ENCODE results near the gene DLG2.
A peak's percentile ranks its signal among the peaks of the same experiment; 100 is the strongest.

DLG2 gene

DNA sequence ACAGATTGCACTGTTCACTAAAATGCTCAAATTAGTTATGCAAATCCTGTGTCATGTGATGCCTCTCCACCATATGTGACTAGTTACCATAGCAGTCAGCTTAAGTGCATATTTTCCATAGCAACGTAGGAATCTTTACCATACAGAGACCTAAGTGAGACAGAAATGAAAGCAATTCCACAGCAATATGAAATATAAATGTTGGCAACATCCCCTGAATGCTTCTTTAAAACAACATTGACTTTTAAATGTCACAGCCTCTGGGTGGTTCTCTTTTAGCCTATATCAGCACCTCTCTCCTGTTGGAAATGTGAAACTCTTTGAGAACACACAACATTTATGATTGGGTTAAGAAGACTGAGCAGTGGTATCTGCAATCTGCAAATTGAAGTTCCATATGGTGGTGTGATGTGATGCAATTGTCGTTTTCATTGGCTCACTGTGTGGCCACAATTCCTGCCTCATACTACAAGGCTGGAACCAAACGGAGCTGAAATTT lies 814.6 kb downstream of the DLG2 start:
- TF ChIP-seq, protein P1, sequence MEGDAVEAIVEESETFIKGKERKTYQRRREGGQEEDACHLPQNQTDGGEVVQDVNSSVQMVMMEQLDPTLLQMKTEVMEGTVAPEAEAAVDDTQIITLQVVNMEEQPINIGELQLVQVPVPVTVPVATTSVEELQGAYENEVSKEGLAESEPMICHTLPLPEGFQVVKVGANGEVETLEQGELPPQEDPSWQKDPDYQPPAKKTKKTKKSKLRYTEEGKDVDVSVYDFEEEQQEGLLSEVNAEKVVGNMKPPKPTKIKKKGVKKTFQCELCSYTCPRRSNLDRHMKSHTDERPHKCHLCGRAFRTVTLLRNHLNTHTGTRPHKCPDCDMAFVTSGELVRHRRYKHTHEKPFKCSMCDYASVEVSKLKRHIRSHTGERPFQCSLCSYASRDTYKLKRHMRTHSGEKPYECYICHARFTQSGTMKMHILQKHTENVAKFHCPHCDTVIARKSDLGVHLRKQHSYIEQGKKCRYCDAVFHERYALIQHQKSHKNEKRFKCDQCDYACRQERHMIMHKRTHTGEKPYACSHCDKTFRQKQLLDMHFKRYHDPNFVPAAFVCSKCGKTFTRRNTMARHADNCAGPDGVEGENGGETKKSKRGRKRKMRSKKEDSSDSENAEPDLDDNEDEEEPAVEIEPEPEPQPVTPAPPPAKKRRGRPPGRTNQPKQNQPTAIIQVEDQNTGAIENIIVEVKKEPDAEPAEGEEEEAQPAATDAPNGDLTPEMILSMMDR (IDR thresholded peaks at IDR 0.05; ENCODE audit: low read depth, low read length) = no peak
- DNase-seq (ENCODE audit: low read depth, low spot score) = no peak
- no peak overlapping the region for H3K4me3 ChIP-seq (ENCODE audit: low read depth, low read length)
- in situ Hi-C loops (cut with HindIII; ENCODE audit: low sequenced_read_pairs) = no loop called here

DNA sequence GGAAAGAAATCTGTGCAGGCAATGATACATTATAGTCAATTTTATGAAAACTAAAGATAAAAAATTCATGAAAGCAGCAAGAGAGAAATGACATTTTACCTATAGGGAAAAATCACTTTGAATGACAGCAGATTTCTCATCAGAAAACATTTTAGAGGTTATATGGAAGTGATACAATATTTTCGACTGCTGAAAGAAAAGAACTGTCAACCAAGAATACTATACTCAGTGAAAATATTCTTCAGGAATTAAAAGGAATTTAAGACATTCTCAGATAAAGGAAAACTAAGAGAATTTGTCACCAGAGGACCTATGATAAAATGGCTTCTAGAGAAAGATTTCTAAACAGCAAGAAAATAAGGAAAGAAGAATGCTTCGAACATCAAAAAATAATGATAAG lies 820.8 kb downstream of the DLG2 start:
- in situ Hi-C loops (cut with HindIII; ENCODE audit: low sequenced_read_pairs) = no loop called here

DNA sequence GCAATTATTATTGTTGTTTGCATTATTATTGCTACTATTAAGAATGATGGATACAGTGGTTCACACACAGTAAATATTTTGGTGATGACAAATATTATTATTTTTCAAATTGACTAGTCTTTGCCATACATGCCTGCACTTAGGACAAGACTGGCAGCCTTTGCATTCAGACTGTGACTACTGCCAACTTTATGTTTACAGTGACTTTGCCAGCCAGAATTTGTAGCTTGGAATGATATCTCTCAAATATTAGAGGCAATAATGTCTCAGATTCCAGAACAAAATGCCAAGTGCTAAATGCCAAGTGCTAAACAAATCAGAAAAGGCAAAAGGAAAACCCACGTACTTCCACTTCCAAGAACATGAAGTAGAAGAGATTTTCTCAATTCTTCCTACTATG lies 823.1 kb downstream of the DLG2 start:
- DNase-seq (ENCODE audit: low read depth, low spot score) = no peak
- TF ChIP-seq, protein P1 (IDR thresholded peaks at IDR 0.05; ENCODE audit: low read depth, low read length) = no peak
- in situ Hi-C loops (cut with HindIII; ENCODE audit: low sequenced_read_pairs) = no loop called here

More for the DNA sequence above, 820.8 kb downstream of the DLG2 start:
- TF ChIP-seq, protein P1 (IDR thresholded peaks at IDR 0.05; ENCODE audit: low read depth, low read length) = no peak
- DNase-seq (ENCODE audit: low read depth, low spot score) = no peak
- H3K4me3 ChIP-seq (ENCODE audit: low read depth, low read length) = no peak overlapping the region

GRCh38 chr11:84800755-84801346 lies 826.3 kb downstream of the DLG2 start:
- TF ChIP-seq, protein P1 (IDR thresholded peaks at IDR 0.05; ENCODE audit: low read depth, low read length) = peak; percentile 28
- DNase-seq (ENCODE audit: low read depth, low spot score) = peak; percentile 51
- in situ Hi-C loops (cut with HindIII; ENCODE audit: low sequenced_read_pairs) = no loop called here
- H3K4me3 ChIP-seq (ENCODE audit: low read depth, low read length) = no peak overlapping the region

More for the DNA sequence above, 823.1 kb downstream of the DLG2 start:
- no peak overlapping the region for H3K4me3 ChIP-seq (ENCODE audit: low read depth, low read length)

- DNase-seq (ENCODE audit: low read depth, low spot score) = no peak
- in situ Hi-C loops (cut with HindIII; ENCODE audit: low sequenced_read_pairs) = no loop called here
- H3K4me3 ChIP-seq (ENCODE audit: low read depth, low read length) = no peak overlapping the region
- TF ChIP-seq, protein P1 (IDR thresholded peaks at IDR 0.05; ENCODE audit: low read depth, low read length) = no peak
Observed at GRCh38 chr11:84799112-84799511, 828.0 kb downstream of the DLG2 start.

- TF ChIP-seq, protein P1 (IDR thresholded peaks at IDR 0.05; ENCODE audit: low read depth, low read length) = no peak
- no peak for DNase-seq (ENCODE audit: low read depth, low spot score)
- H3K4me3 ChIP-seq (ENCODE audit: low read depth, low read length) = no peak overlapping the region
- in situ Hi-C loops (cut with HindIII; ENCODE audit: low sequenced_read_pairs) = no loop called here
Observed at GRCh38 chr11:84795698-84796097, 831.4 kb downstream of the DLG2 start.

Data from astrocyte of the spinal cord (primary cell).